Lower leg skin (tissue), 4 donors: ENCODE data around the gene CACNA1B. TPM values are rescaled to one million over a fixed set of nuclear protein-coding genes. Genes with fewer than 3 reads are reported as not detected.

Experiments
- DNase-seq, 2 donors: peaks; one replicate each; pipeline ENCODE4 v3.0.0-alpha.2; 2019; ENCODE audit warnings: low spot score in 2 of 2
- H3K4me3 ChIP-seq: fragments of 200-600 bp; sonication (generic); 2 replicates; pipeline ENCODE4 v1.5.1; 2017; ENCODE audit warnings: mild to moderate bottlenecking, low read depth; ENCODE audit not compliant: poor library complexity, severe bottlenecking
- POLR2A ChIP-seq, 2 donors: fragments of 450-650 bp; IDR thresholded peaks; one replicate each; pipeline ENCODE4 v1.6.1; 2016 to 2017; ENCODE audit warnings: antibody characterized with exemption in 2 of 2, mild to moderate bottlenecking in 1 of 2, moderate library complexity in 1 of 2
- WGBS, 2 donors: methylation state at CpG; one replicate each; pipeline ENCODE4 v1.1.5; 2018; 5-methylcytosine and 5-hydroxymethylcytosine counted together
- intact Hi-C: fragments of 100-400 bp; cut with DNase I; formaldehyde crosslinking; loops from one replicate; pipeline ENCODE4 v1.15.0; 2023; ENCODE audit warnings: low total_unique reads
- total RNA-seq, 4 donors: library from RNA; depleted of rRNA; stranded (reverse); fragments of >200 nt; gene quantifications; one replicate each; pipeline ENCODE4 v1.1.0, GENCODE V29; 2016
- TF ChIP-seq, protein P1 (sequence below), 3 donors: fragments of 450-650 bp; IDR thresholded peaks; one replicate each; pipeline ENCODE4 v1.5.1; 2016; ENCODE audit warnings: antibody characterized with exemption in 3 of 3, mild to moderate bottlenecking in 3 of 3, moderate library complexity in 2 of 3

CACNA1B gene
- total RNA-seq, 4 donors from 2014 or later = not detected

DNA sequence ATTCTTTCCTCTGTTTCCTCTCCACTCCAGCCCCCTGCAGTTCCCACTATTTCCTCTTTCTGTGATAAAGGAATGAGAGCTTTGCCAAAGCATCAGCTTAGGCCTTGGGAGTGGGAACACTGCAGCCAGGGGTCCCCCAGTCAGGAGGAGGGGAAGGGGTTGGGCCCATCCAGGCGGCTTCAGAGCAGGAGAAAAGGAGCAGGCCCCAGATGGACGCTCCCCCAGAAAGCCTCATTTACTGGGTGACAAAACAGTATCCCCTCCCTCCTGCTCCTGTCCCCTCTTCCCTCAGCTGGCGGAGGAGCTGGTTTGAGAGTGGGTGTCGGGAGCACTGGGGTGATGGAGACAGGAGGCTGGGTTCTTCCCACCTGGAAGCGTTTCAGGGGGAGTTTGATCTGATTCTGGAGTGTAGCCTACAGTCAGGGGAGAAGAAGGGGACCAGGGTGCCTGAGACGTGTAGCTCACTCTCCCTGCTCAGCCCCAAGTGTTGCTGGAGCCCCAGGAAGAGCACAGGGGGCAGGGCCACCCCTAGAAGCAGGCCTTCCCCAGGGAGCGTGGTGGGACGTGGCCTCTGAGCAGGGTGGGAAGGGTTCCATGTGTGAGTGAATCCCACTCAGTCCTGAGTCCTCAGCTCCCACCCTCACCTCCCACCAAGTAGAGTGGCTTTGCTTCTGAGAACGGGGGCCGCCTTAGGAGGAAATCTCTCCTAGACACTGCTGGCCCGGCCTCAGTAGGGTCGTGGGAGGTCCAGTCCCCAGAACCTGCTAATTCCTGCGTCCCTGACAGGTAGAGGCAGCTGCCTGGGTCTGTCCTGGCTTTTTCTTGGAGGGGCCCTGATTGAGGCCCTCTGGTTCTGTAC, 173.1 kb downstream of the CACNA1B start:
- DNase-seq = peak in 1 of 2 donors; percentile 82
- 70 to 75% methylated on average over 13 of the region's 13 CpGs for WGBS, 2 donors
- TF ChIP-seq, protein P1, sequence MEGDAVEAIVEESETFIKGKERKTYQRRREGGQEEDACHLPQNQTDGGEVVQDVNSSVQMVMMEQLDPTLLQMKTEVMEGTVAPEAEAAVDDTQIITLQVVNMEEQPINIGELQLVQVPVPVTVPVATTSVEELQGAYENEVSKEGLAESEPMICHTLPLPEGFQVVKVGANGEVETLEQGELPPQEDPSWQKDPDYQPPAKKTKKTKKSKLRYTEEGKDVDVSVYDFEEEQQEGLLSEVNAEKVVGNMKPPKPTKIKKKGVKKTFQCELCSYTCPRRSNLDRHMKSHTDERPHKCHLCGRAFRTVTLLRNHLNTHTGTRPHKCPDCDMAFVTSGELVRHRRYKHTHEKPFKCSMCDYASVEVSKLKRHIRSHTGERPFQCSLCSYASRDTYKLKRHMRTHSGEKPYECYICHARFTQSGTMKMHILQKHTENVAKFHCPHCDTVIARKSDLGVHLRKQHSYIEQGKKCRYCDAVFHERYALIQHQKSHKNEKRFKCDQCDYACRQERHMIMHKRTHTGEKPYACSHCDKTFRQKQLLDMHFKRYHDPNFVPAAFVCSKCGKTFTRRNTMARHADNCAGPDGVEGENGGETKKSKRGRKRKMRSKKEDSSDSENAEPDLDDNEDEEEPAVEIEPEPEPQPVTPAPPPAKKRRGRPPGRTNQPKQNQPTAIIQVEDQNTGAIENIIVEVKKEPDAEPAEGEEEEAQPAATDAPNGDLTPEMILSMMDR (IDR thresholded peaks at IDR 0.05) = no peak
- no peak for TF ChIP-seq POLR2A (IDR thresholded peaks at IDR 0.05)

DNA sequence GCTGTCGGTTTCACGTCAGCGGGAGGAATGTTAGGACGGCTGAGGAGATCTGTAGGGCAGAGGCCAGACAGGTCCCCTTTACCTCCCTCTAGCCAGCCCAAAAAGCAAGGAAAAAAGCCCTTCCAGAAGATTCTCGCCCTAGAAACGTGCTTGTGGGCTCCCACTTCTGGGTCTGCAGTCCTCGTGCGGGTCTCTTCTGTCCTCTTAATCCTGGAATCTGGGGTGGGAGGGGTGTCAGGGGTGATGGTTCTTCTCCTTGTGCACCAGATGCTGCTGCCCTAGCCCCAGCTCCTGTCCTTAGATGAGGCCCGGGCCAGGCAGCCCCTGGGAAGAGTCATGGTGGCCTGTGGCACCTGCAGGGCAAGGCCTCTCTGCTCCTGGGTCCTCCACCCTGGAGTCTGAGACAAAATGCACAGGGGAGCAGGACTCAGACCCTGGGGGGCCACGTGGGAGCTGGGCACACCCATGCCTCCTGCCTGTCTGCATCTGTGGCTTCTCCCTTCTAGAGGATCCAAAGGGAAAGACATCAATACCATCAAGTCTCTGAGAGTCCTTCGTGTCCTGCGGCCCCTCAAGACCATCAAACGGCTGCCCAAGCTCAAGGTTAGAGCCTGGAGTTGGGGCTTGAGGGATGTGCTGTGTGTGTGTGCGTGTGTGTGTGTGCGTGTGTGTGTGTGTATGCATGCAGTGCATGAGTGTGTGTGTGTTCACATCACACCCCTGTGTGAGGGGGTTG, 174.2 kb downstream of the CACNA1B start:
- H3K4me3 ChIP-seq = no peak overlapping the region
- intact Hi-C loops = no loop called here
- DNase-seq = peak in 1 of 2 donors; percentile 80
- no peak for TF ChIP-seq POLR2A (IDR thresholded peaks at IDR 0.05)
- TF ChIP-seq, protein P1 (IDR thresholded peaks at IDR 0.05) = no peak
- 76 to 88% methylated on average over 15 of the region's 15 CpGs for WGBS, 2 donors

More for the DNA sequence above, 173.1 kb downstream of the CACNA1B start:
- intact Hi-C loops = no loop called here
- H3K4me3 ChIP-seq = no peak overlapping the region

DNA sequence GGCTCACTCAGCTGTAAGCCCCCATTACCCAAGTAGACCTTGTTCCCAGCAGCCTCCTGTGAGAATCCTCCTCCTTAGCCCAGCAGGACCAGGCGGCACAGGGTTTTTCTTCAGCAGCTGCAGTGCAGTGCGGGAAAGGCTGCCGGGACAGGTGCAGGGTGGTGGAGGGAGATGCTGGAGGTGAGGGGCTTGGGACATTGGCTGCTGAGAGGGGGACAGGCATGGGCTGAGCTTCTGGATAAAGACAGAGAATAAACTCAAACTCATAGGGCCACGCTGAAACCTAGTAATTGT, 174.7 kb downstream of the CACNA1B start:
- 91 to 92% methylated on average over 4 of the region's 4 CpGs for WGBS, 2 donors
- DNase-seq = peak in 1 of 2 donors; percentile 50
- TF ChIP-seq, protein P1 (IDR thresholded peaks at IDR 0.05) = no peak
- no peak for TF ChIP-seq POLR2A (IDR thresholded peaks at IDR 0.05)
- H3K4me3 ChIP-seq = no peak overlapping the region
- intact Hi-C loops = no loop called here

DNA sequence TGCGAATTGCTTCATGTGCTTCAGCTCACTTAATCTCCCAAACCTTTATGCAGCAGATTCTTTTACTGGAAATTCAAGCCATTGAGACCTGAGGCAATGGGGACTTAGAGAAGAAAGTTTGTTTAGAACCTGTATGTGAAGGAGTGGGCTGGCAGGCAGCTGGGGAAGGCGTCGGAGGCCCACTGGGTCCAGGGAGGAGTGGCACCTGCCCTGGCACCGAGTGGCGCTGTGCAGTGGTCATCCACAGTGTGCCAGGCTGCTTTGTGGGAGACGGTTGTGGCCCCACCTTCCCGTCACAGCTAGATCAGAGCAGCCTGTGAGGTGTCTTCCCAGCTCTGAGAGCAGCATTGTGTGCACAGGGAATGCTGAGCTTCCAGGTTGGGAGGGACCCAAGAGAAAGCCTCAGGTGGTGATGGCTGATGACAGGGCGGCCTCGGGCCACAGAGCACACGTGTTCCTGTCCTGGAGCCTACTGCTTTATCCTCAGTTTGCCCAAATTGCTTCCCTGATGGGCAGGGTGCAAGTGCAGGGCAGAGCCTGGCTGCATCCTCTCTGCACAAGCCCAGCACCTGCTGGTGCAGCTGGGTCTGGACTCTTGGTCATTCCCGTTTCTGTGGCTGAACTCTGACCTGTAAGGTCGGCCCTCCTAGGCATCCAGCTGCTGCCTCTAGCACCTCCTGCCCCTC, 175.2 kb downstream of the CACNA1B start:
- WGBS, 2 donors = 74% methylated on average over 12 of the region's 12 CpGs
- no peak overlapping the region for H3K4me3 ChIP-seq
- TF ChIP-seq POLR2A (IDR thresholded peaks at IDR 0.05) = no peak
- intact Hi-C loops = no loop called here
- peak in 1 of 2 donors; percentile 68 for DNase-seq

DNA sequence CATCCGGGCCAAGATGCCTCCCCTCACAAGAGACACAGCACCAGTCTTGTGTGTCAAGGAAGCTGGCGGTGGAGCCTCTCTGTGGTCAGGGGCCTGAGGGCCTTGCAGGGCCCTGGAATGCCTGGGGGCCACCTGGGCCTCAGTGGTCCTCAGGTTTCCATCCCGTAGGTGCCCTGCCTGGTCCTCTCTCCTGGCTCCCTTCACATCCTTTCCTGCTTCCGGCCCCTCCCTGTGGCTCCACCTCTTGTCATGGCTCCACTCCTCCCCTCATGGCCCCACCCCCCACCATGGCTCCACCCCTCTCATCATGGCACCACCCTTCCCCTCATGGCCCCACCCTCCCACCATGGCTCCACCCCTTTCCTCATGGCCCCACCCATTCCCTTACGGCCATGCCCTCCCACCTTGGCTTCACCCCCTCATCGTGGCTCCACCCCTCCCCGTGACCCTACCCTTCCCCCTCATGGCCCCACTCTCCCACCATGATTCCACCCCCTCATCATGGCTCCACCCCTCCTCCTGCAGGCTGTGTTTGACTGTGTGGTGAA, 175.8 kb downstream of the CACNA1B start:
- whole genome bisulfite sequencing, 2 donors = 75 to 79% methylated on average over 7 of the region's 7 CpGs
- no peak for TF ChIP-seq POLR2A (IDR thresholded peaks at IDR 0.05)
- TF ChIP-seq, protein P1 (IDR thresholded peaks at IDR 0.05) = no peak
- intact Hi-C loops = no loop called here
- no peak for DNase-seq
- no peak overlapping the region for H3K4me3 ChIP-seq
